Measurements from ENCODE around the gene SH2D4B. TPM values are rescaled to one million over a fixed set of nuclear protein-coding genes. Genes with fewer than 3 reads are reported as not detected.

Gene SH2D4B
- total RNA-seq, 2 donors from 2014 or later, result 0.13 TPM; not detected in 1

- 65 to 68% methylated on average over 3 to 5 of the region's 5 CpGs for WGBS, 2 experiments (ENCODE audit: insufficient coverage in 1 of 2, insufficient read length in 1 of 2)
- no peak for TF ChIP-seq CTCF (conservative IDR thresholded peaks at IDR 0.05)
- H3K36me3 ChIP-seq (ENCODE audit: control insufficient read depth, insufficient read depth, low read length), result no peaks in the 10 kb centered on the region
- DNase-seq, result no peak
- Mint-ChIP-seq H3K27me3 (ENCODE audit: insufficient read depth) (no peaks in the 10 kb centered on the region), H3K4me1 (no peaks in the 10 kb centered on the region), H3K4me3 (no peak overlapping the region), H3K27ac (no peak overlapping the region), H3K36me3 (ENCODE audit: low read depth) (no peaks in the 10 kb centered on the region), H3K9me3 (peaks cover 3% of the 10 kb centered on the region)
- no peak overlapping the region for H3K9ac ChIP-seq (ENCODE audit: extremely low read depth, low read length, poor library complexity, severe bottlenecking)
- H3K27ac ChIP-seq (ENCODE audit: low read depth, low read length), result no peak overlapping the region
- no peak overlapping the region for H3K4me3 ChIP-seq (ENCODE audit: low read length)
- no peaks in the 10 kb centered on the region for H3K4me1 ChIP-seq (ENCODE audit: control insufficient read depth, insufficient read depth, low read length)
- no peaks in the 10 kb centered on the region for H3K27me3 ChIP-seq (ENCODE audit: control insufficient read depth, insufficient read depth, low read length, poor library complexity, severe bottlenecking)
- H3K9me3 ChIP-seq (ENCODE audit: control insufficient read depth, low read length), result no peaks in the 10 kb centered on the region
Measured at GRCh38 chr10:80579181-80579763, 41.6 kb downstream of the SH2D4B start.

DNA sequence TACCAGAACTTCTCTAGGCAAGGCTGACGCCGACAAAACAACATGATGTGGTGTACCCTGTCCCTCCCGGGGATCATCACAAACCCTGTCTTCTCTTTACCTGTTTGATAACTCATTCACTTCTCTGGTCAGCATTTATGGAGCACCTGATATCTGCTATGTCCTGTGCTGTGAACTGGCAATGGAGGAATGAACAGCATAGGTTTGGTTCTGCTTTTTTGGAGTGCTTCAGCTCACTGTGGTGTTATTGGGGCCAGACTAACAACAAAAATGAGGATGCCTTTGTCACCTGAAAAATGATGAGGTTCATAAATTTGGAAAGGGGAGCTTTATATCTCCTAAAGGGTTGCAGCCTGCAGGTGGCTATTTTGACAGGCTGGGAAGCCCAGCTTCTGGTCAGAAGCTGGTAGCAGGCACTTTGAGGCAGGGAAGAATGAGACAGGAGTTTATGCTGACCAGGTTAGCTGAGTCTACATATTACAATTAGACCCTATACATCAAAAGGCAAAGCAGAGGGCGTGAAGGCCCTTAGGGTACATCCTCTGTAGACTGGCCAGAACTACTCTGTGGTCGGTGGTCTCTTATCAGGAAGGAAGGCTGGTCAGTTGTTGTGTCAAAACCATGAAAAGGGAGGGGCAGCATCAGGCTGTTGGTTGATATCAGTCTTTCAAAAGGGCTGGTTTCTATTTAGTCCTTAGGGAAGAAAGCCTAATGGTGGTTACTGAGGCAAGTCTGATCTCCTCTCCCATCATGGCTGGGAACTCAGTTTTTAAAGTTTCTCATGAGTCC is 42.3 kb downstream of the SH2D4B start:
- H3K27me3 Mint-ChIP-seq (ENCODE audit: insufficient read depth), result no peaks in the 10 kb centered on the region
- peaks cover 3% of the 10 kb centered on the region for H3K9me3 Mint-ChIP-seq
- no peaks in the 10 kb centered on the region for H3K9me3 ChIP-seq (ENCODE audit: control insufficient read depth, low read length)
- no peak overlapping the region for H3K4me3 Mint-ChIP-seq
- DNase-seq, result no peak
- H3K27ac ChIP-seq (ENCODE audit: low read depth, low read length), result no peak overlapping the region
- no peak for TF ChIP-seq CTCF (conservative IDR thresholded peaks at IDR 0.05)
- no peak overlapping the region for H3K9ac ChIP-seq (ENCODE audit: extremely low read depth, low read length, poor library complexity, severe bottlenecking)
- H3K27me3 ChIP-seq (ENCODE audit: control insufficient read depth, insufficient read depth, low read length, poor library complexity, severe bottlenecking), result no peaks in the 10 kb centered on the region
- no peak overlapping the region for H3K27ac Mint-ChIP-seq
- no peaks in the 10 kb centered on the region for H3K36me3 ChIP-seq (ENCODE audit: control insufficient read depth, insufficient read depth, low read length)
- no peaks in the 10 kb centered on the region for H3K4me1 Mint-ChIP-seq
- 91 to 100% methylated on average over 3 to 5 of the region's 5 CpGs for WGBS, 2 experiments (ENCODE audit: insufficient coverage in 1 of 2, insufficient read length in 1 of 2)
- no peaks in the 10 kb centered on the region for H3K4me1 ChIP-seq (ENCODE audit: control insufficient read depth, insufficient read depth, low read length)
- H3K4me3 ChIP-seq (ENCODE audit: low read length), result no peak overlapping the region
- no peaks in the 10 kb centered on the region for H3K36me3 Mint-ChIP-seq (ENCODE audit: low read depth)

DNA sequence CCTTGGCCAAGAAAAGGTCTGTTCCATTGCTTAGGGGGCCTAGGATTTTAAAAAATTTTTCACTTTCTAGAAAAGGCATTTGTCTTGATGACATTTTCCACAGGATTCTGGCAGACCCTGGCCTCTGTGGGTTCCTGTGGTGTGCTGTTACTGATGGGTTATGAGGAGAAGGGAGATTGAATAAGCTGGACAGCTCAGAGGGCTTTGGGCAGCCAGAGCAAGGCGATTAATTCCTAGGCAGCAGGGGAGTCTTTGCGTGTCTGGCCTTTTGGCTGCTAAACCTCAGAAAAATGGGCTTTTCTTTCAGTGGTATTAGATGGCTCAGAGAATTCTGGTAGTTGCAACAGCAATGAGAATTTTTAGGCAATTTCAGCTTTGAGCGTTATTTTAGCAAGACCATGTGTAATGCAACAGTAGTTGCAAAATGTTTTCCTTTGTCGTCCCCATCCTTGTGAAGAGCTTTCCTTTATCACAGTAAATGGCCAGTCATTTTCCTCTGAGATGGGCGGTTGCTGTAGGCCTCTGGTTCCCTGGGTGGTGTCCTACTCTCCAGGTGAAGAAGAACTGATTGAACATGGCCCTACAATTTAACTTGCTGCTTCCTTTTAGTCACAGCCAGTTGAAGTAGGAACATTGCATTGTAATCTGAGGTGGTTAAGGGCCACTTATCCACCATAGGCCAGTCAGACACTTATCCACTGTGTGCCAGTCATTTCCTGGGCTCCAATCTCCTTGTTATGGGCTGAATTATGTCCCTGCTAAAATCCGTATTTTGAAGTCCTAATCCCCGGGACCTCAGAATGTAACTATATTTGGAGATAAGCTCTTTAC is 43.2 kb downstream of the SH2D4B start:
- no peaks in the 10 kb centered on the region for H3K27me3 Mint-ChIP-seq (ENCODE audit: insufficient read depth)
- TF ChIP-seq CTCF (conservative IDR thresholded peaks at IDR 0.05), result no peak
- no peak overlapping the region for H3K27ac Mint-ChIP-seq
- no peak overlapping the region for H3K4me3 Mint-ChIP-seq
- H3K36me3 ChIP-seq (ENCODE audit: control insufficient read depth, insufficient read depth, low read length), result no peaks in the 10 kb centered on the region
- no peaks in the 10 kb centered on the region for H3K27me3 ChIP-seq (ENCODE audit: control insufficient read depth, insufficient read depth, low read length, poor library complexity, severe bottlenecking)
- H3K4me3 ChIP-seq (ENCODE audit: low read length), result no peak overlapping the region
- H3K9me3 ChIP-seq (ENCODE audit: control insufficient read depth, low read length), result no peaks in the 10 kb centered on the region
- no peak overlapping the region for H3K9ac ChIP-seq (ENCODE audit: extremely low read depth, low read length, poor library complexity, severe bottlenecking)
- H3K27ac ChIP-seq (ENCODE audit: low read depth, low read length), result no peak overlapping the region
- DNase-seq, result no peak
- H3K4me1 ChIP-seq (ENCODE audit: control insufficient read depth, insufficient read depth, low read length), result no peaks in the 10 kb centered on the region
- H3K36me3 Mint-ChIP-seq (ENCODE audit: low read depth), result no peaks in the 10 kb centered on the region
- no peaks in the 10 kb centered on the region for H3K4me1 Mint-ChIP-seq
- WGBS, 2 experiments (ENCODE audit: insufficient coverage in 1 of 2, insufficient read length in 1 of 2), result 92 to 95% methylated on average over 6 to 7 of the region's 7 CpGs
- peaks cover 3% of the 10 kb centered on the region for H3K9me3 Mint-ChIP-seq

Data from endodermal cell (in vitro differentiated cells).